Uterus (tissue), 2 donors: ENCODE results near the gene THEMIS.

Source experiments
- CTCF ChIP-seq, 4 experiments: fragments of 200-600 bp in 2 of 4; fragments of 450-650 bp in 2 of 4; sonication (generic) in 2 of 4; IDR thresholded peaks; one replicate each; pipeline ENCODE4 v1.5.1; 2016 to 2019; ENCODE audit warnings: antibody characterized with exemption in 4 of 4, mild to moderate bottlenecking in 2 of 4, moderate library complexity in 1 of 4
- POLR2A ChIP-seq, 2 donors: fragments of 450-650 bp; IDR thresholded peaks; one replicate each; pipeline ENCODE4 v1.6.1; 2016; ENCODE audit warnings: antibody characterized with exemption in 2 of 2, mild to moderate bottlenecking in 1 of 2, moderate library complexity in 1 of 2

GRCh38 chr6:127900935-127901334 is at the start of gene THEMIS:
- TF ChIP-seq CTCF (IDR thresholded peaks at IDR 0.05), result no peak
- TF ChIP-seq POLR2A (IDR thresholded peaks at IDR 0.05), result no peak
